Fibroblast of skin of left quadriceps (primary cell): Measurements from ENCODE around the gene HTT.

ENCODE experiments used
- DNase-seq, 2 experiments: peaks; one replicate each; pipeline ENCODE4 v3.0.0-alpha.2; 2013; ENCODE audit warnings: low read depth in 2 of 2

The HTT gene

GRCh38 chr4:3074078-3074845, at the start of gene HTT, which contains the start of gene HTT-AS:
HTT (plus strand) TSS chr4:3074681; CDS start chr4:3074826, 145 bp downstream.
HTT-AS (minus strand) TSS chr4:3074538.
- peak; percentile 88 to 90 for DNase-seq

GRCh38 chr4:3025881-3026280, 48.6 kb upstream of the HTT start:
- no peak for DNase-seq

- DNase-seq: no peak
Observed at GRCh38 chr4:3026540-3026939, 47.9 kb upstream of the HTT start.

- DNase-seq: no peak
Observed at GRCh38 chr4:3029464-3029863, 45.0 kb upstream of the HTT start.

- no peak for DNase-seq
Observed at GRCh38 chr4:3030566-3031356, 43.7 kb upstream of the HTT start.

- DNase-seq: no peak
Observed at GRCh38 chr4:3031357-3032082, 43.0 kb upstream of the HTT start.

GRCh38 chr4:3034231-3034630, 40.2 kb upstream of the HTT start:
- DNase-seq: no peak

- DNase-seq: no peak
Observed at GRCh38 chr4:3035249-3035648, 39.2 kb upstream of the HTT start.

- no peak for DNase-seq
Observed at GRCh38 chr4:3035674-3036073, 38.8 kb upstream of the HTT start.

- DNase-seq: no peak
Observed at GRCh38 chr4:3036131-3036952, 38.1 kb upstream of the HTT start.

GRCh38 chr4:3037957-3038461, 36.5 kb upstream of the HTT start:
- no peak for DNase-seq

- DNase-seq: no peak
Observed at GRCh38 chr4:3039706-3040366, 34.6 kb upstream of the HTT start.

GRCh38 chr4:3040452-3041191, 33.9 kb upstream of the HTT start:
- DNase-seq: no peak

GRCh38 chr4:3041192-3042142, 33.0 kb upstream of the HTT start:
- DNase-seq: no peak

- no peak for DNase-seq
Observed at GRCh38 chr4:3042226-3042625, 32.3 kb upstream of the HTT start.

GRCh38 chr4:3043282-3044020, 31.0 kb upstream of the HTT start:
- DNase-seq: no peak

- DNase-seq: peak in 1 of 2 experiments; percentile 8
Observed at GRCh38 chr4:3044870-3045819, 29.3 kb upstream of the HTT start.
